HEK293 (cell line): ENCODE measurements around the gene CNN2.

Experiments used
- CTCF ChIA-PET: fragments of 350-600 bp; formaldehyde crosslinking; extraction: SDS; loops from one replicate; lab custom pipeline; 2021; ENCODE audit warnings: antibody characterized with exemption; lab: Yijun Ruan, JAX
- POLR2A ChIA-PET: fragments of 300-600 bp; formaldehyde crosslinking; extraction: SDS; loops from one replicate; lab custom pipeline; 2020; ENCODE audit warnings: antibody characterized with exemption, inconsistent platforms; lab: Yijun Ruan, JAX
- H3K27ac ChIP-seq: fragments of 200-500 bp; sonication (Bioruptor generic); 2 replicates; pipeline ENCODE4 v1.5.1; 2014; ENCODE audit warnings: low read depth, low read length, control low read depth, inconsistent platforms; ENCODE audit errors: extremely low read depth
- H3K36me3 ChIP-seq, 2 experiments: fragments of 200-500 bp in 1 of 2; sonication (Bioruptor generic) in 1 of 2; 1 replicate in 1 of 2; 2 replicates in 1 of 2; pipeline ENCODE4 v1.5.1; 2014 to 2017; ENCODE audit warnings: inconsistent platforms in 2 of 2, low read length in 2 of 2; ENCODE audit not compliant: control insufficient read depth in 2 of 2, insufficient read depth in 1 of 2
- H3K4me1 ChIP-seq: fragments of 200-500 bp; sonication (Bioruptor generic); 2 replicates; pipeline ENCODE4 v1.5.1; 2014; ENCODE audit warnings: mild to moderate bottlenecking, low read length, inconsistent platforms; ENCODE audit not compliant: control insufficient read depth, insufficient read depth
- H3K4me3 ChIP-seq: 2 replicates; pipeline ENCODE4 v1.5.1; 2011; ENCODE audit warnings: low read depth, mild to moderate bottlenecking, control low read depth, low read length, moderate library complexity
- H3K9me3 ChIP-seq: fragments of 200-500 bp; sonication (Bioruptor generic); 2 replicates; pipeline ENCODE4 v1.5.1; 2014; ENCODE audit warnings: low read depth, low read length, inconsistent platforms; ENCODE audit not compliant: control insufficient read depth, insufficient read depth
- BCL11B ChIP-seq: fragments of 450-650 bp; formaldehyde crosslinking; IDR thresholded peaks from 2 replicates; pipeline ENCODE4 v1.5.1; 2016; ENCODE audit warnings: low read depth, missing biosample characterization, missing genetic modification characterization
- KLF10 ChIP-seq: fragments of 450-650 bp; IDR thresholded peaks from 2 replicates; pipeline ENCODE4 v1.5.1; 2018; ENCODE audit warnings: missing biosample characterization, mild to moderate bottlenecking, missing genetic modification characterization
- KLF16 ChIP-seq: fragments of 450-650 bp; formaldehyde crosslinking; IDR thresholded peaks from 2 replicates; pipeline ENCODE4 v1.5.1; 2017; ENCODE audit warnings: missing biosample characterization, missing genetic modification characterization
- KLF8 ChIP-seq: fragments of 450-650 bp; formaldehyde crosslinking; IDR thresholded peaks from 2 replicates; pipeline ENCODE4 v1.5.1; 2016; ENCODE audit warnings: missing biosample characterization, missing genetic modification characterization
- OSR2 ChIP-seq: fragments of 450-650 bp; formaldehyde crosslinking; IDR thresholded peaks from 2 replicates; pipeline ENCODE4 v1.5.1; 2016; ENCODE audit warnings: missing biosample characterization, missing genetic modification characterization
- SETDB1 ChIP-seq: IDR thresholded peaks from one replicate; pipeline ENCODE4 v1.6.1; 2017; ENCODE audit warnings: mild to moderate bottlenecking, low read length, moderate library complexity, mixed read lengths; ENCODE audit not compliant: insufficient read length
- WT1 ChIP-seq: fragments of 450-650 bp; formaldehyde crosslinking; IDR thresholded peaks from 2 replicates; pipeline ENCODE4 v1.5.1; 2016; ENCODE audit warnings: missing biosample characterization, missing genetic modification characterization
- ZBTB48 ChIP-seq: fragments of 450-650 bp; formaldehyde crosslinking; IDR thresholded peaks from 2 replicates; pipeline ENCODE4 v1.5.1; 2016; ENCODE audit warnings: missing biosample characterization, missing genetic modification characterization
- ZNF133 ChIP-seq: fragments of 450-650 bp; formaldehyde crosslinking; IDR thresholded peaks from 2 replicates; pipeline ENCODE4 v1.5.1; 2016; ENCODE audit warnings: missing biosample characterization, missing genetic modification characterization
- ZNF140 ChIP-seq: fragments of 450-650 bp; formaldehyde crosslinking; IDR thresholded peaks from 2 replicates; pipeline ENCODE4 v1.5.1; 2016; ENCODE audit warnings: missing biosample characterization, missing genetic modification characterization
- ZNF175 ChIP-seq: fragments of 450-650 bp; formaldehyde crosslinking; IDR thresholded peaks from 2 replicates; pipeline ENCODE4 v1.5.1; 2016; ENCODE audit warnings: missing biosample characterization, missing genetic modification characterization
- ZNF221 ChIP-seq: fragments of 450-650 bp; formaldehyde crosslinking; IDR thresholded peaks from 2 replicates; pipeline ENCODE4 v1.5.1; 2017; ENCODE audit warnings: missing biosample characterization, missing genetic modification characterization, borderline replicate concordance
- ZNF335 ChIP-seq: fragments of 450-650 bp; formaldehyde crosslinking; conservative IDR thresholded peaks from 2 replicates; pipeline ENCODE4 v1.5.1; 2016; ENCODE audit warnings: missing biosample characterization, missing genetic modification characterization
- ZNF354C ChIP-seq: fragments of 450-650 bp; formaldehyde crosslinking; IDR thresholded peaks from 2 replicates; pipeline ENCODE4 v1.5.1; 2016; ENCODE audit warnings: missing biosample characterization, missing genetic modification characterization, low read depth, borderline replicate concordance
- ZNF530 ChIP-seq: fragments of 450-650 bp; formaldehyde crosslinking; IDR thresholded peaks from 2 replicates; pipeline ENCODE4 v1.5.1; 2016; ENCODE audit warnings: low read depth, missing biosample characterization, missing genetic modification characterization
- ZNF600 ChIP-seq: fragments of 450-650 bp; formaldehyde crosslinking; IDR thresholded peaks from 2 replicates; pipeline ENCODE4 v1.5.1; 2016; ENCODE audit warnings: missing biosample characterization, missing genetic modification characterization
- ZNF660 ChIP-seq: fragments of 450-650 bp; IDR thresholded peaks from 2 replicates; pipeline ENCODE4 v1.5.1; 2018; ENCODE audit warnings: missing biosample characterization, mild to moderate bottlenecking, missing genetic modification characterization
- ZNF701 ChIP-seq: fragments of 450-650 bp; formaldehyde crosslinking; IDR thresholded peaks from 2 replicates; pipeline ENCODE4 v1.5.1; 2016; ENCODE audit warnings: missing biosample characterization, missing genetic modification characterization
- ZNF792 ChIP-seq: fragments of 450-650 bp; formaldehyde crosslinking; IDR thresholded peaks from 2 replicates; pipeline ENCODE4 v1.5.1; 2016; ENCODE audit warnings: missing biosample characterization, missing genetic modification characterization
- TF ChIP-seq, protein P1 (sequence below): fragments of 450-650 bp; formaldehyde crosslinking; IDR thresholded peaks from 2 replicates; pipeline ENCODE4 v1.5.1; 2017; ENCODE audit warnings: missing biosample characterization, missing genetic modification characterization
- TF ChIP-seq, protein P2 (sequence below): fragments of 450-650 bp; formaldehyde crosslinking; IDR thresholded peaks from 2 replicates; pipeline ENCODE4 v1.5.1; 2017; ENCODE audit warnings: missing biosample characterization, mild to moderate bottlenecking, missing genetic modification characterization, moderate library complexity
- TF ChIP-seq, protein P3 (sequence below): fragments of 450-650 bp; formaldehyde crosslinking; IDR thresholded peaks from 2 replicates; pipeline ENCODE4 v1.5.1; 2016; ENCODE audit warnings: missing biosample characterization, missing genetic modification characterization
- TF ChIP-seq, protein P4 (sequence below): fragments of 450-650 bp; formaldehyde crosslinking; IDR thresholded peaks from 2 replicates; pipeline ENCODE4 v1.5.1; 2016; ENCODE audit warnings: missing biosample characterization, missing genetic modification characterization
- TF ChIP-seq, protein P5 (sequence below): fragments of 450-650 bp; formaldehyde crosslinking; IDR thresholded peaks from 2 replicates; pipeline ENCODE4 v1.5.1; 2016; ENCODE audit warnings: missing biosample characterization, missing genetic modification characterization

The CNN2 gene

DNA sequence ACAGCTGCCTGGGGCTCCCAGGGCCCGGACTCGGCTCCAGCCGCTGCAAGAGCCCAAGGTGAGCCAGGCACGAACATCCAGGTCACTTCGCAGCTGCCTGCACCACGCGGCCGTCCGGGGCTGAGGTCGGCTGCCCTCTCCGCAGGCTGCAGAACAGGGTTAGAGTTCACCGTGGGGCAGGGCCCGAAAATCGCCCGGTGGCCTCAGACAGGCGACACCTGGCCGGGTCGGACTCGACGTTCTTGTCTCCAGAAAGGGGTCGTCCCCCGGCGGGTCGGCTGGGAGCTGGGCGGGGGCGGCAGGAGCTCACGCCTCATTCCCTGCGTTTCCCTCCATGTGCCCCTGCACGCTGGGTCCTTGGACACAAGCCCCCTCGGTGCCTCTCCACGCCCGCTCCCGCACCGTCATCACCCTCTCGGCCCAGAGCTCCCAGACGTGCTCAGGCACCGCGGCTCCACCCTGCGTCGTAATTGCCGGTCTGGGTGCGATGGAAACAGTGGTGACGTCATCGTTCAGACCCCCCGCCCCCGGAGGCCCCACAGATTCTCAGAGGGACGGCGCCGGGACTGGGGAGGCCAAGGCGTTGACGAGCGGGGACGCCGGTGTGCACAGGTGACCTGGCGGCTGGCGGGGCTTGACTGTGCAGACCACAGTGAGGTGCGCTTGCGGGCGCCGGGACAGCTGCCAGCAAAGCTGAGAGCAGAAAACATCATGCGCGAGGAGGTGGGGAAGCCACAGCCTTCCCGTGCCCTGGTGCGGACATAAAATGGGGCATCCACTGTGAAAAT lies 30.2 kb upstream of the CNN2 start (continued):
- TF ChIP-seq ZNF221 (tag by site-specific recombination) (no peak), KLF10 (tag by site-specific recombination) (no peak; the same call in 1 of the 2 replicates), ZNF792 (tag by site-specific recombination) (0 out of 2 replicates have a peak, but pooled peaks have one; percentile 76), ZNF175 (tag by site-specific recombination) (no peak), ZNF140 (no peak), ZNF701 (0 out of 2 replicates have a peak, but pooled peaks have one; percentile 47), ZNF335 (tag by site-specific recombination) (peak; percentile 97), KLF16 (peak; percentile 94), ZNF660 (tag by site-specific recombination) (peak; percentile 92), OSR2 (peak; percentile 46; the same call in 1 of the 2 replicates), BCL11B (peak; percentile 72), ZNF530 (no peak), SETDB1 (no peak), KLF8 (tag by site-specific recombination) (peak; percentile 97), ZNF354C (tag by site-specific recombination) (no peak)
- TF ChIP-seq, protein P1, sequence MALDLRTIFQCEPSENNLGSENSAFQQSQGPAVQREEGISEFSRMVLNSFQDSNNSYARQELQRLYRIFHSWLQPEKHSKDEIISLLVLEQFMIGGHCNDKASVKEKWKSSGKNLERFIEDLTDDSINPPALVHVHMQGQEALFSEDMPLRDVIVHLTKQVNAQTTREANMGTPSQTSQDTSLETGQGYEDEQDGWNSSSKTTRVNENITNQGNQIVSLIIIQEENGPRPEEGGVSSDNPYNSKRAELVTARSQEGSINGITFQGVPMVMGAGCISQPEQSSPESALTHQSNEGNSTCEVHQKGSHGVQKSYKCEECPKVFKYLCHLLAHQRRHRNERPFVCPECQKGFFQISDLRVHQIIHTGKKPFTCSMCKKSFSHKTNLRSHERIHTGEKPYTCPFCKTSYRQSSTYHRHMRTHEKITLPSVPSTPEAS (tag by site-specific recombination): peak; percentile 65
- TF ChIP-seq, protein P2, sequence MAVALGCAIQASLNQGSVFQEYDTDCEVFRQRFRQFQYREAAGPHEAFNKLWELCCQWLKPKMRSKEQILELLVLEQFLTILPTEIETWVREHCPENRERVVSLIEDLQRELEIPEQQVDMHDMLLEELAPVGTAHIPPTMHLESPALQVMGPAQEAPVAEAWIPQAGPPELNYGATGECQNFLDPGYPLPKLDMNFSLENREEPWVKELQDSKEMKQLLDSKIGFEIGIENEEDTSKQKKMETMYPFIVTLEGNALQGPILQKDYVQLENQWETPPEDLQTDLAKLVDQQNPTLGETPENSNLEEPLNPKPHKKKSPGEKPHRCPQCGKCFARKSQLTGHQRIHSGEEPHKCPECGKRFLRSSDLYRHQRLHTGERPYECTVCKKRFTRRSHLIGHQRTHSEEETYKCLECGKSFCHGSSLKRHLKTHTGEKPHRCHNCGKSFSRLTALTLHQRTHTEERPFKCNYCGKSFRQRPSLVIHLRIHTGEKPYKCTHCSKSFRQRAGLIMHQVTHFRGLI (tag by site-specific recombination): peak; percentile 52
- TF ChIP-seq, protein P3, sequence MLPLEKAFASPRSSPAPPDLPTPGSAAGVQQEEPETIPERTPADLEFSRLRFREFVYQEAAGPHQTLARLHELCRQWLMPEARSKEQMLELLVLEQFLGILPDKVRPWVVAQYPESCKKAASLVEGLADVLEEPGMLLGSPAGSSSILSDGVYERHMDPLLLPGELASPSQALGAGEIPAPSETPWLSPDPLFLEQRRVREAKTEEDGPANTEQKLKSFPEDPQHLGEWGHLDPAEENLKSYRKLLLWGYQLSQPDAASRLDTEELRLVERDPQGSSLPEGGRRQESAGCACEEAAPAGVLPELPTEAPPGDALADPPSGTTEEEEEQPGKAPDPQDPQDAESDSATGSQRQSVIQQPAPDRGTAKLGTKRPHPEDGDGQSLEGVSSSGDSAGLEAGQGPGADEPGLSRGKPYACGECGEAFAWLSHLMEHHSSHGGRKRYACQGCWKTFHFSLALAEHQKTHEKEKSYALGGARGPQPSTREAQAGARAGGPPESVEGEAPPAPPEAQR (tag by site-specific recombination): peak; percentile 73; the same call in 1 of the 2 replicates
- TF ChIP-seq, protein P4, sequence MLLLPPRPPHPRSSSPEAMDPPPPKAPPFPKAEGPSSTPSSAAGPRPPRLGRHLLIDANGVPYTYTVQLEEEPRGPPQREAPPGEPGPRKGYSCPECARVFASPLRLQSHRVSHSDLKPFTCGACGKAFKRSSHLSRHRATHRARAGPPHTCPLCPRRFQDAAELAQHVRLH (tag by site-specific recombination): no peak
- TF ChIP-seq, protein P5, sequence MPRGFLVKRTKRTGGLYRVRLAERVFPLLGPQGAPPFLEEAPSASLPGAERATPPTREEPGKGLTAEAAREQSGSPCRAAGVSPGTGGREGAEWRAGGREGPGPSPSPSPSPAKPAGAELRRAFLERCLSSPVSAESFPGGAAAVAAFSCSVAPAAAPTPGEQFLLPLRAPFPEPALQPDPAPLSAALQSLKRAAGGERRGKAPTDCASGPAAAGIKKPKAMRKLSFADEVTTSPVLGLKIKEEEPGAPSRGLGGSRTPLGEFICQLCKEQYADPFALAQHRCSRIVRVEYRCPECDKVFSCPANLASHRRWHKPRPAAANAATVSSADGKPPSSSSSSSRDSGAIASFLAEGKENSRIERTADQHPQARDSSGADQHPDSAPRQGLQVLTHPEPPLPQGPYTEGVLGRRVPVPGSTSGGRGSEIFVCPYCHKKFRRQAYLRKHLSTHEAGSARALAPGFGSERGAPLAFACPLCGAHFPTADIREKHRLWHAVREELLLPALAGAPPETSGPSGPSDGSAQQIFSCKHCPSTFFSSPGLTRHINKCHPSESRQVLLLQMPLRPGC (tag by site-specific recombination): peak; percentile 92

DNA sequence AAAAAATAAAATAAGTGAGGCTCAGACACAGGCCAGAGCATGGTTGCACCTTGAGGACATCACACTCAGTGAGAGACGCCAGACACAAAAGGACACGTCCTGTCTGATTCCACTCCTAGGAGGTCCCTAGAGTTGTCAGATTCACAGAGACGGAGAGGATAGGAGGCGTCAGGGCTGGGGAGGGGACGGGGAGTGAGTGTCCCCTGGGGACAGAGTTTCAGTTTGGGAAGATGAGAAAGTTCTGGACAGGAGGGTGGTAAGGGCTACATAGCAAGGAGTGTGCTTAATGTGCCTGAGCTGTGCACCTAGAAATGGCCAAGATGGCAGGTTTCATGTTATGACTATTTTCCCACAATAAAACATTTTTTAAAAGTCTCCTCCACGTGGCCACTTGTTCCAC lies 28.3 kb upstream of the CNN2 start:
- peak; percentile 80 for TF ChIP-seq WT1 (tag by site-specific recombination)
- TF ChIP-seq ZNF133 (tag by site-specific recombination): no peak
- peak; percentile 74 for TF ChIP-seq ZNF600
- TF ChIP-seq KLF10 (tag by site-specific recombination): 0 out of 2 replicates have a peak, but pooled peaks have one; percentile 4
- 0 out of 2 replicates have a peak, but pooled peaks have one; percentile 12 for TF ChIP-seq KLF8 (tag by site-specific recombination)
- 0 out of 2 replicates have a peak, but pooled peaks have one; percentile 47 for TF ChIP-seq ZBTB48
- H3K9me3 ChIP-seq: no peaks in the 10 kb centered on the region
- H3K36me3 ChIP-seq: peaks cover 0 to 15% of the 10 kb centered on the region in 2 experiments; a peak in 1 of 3 replicates
- peaks cover 7% of the 10 kb centered on the region for H3K4me1 ChIP-seq
- CTCF ChIA-PET: interaction anchor here (0.6 to 2.7 kb wide), 3 partner anchors 14 to 241 kb away, joined by 4 to 16 read pairs (median 13); partner anchors contain the start of gene WDR18
- H3K4me3 ChIP-seq: no peak overlapping the region
- no peak overlapping the region for H3K27ac ChIP-seq
- POLR2A ChIA-PET: no interaction called here
